H1 (cell line): Measurements from ENCODE around the gene TBX5. TPM values are rescaled to one million over a fixed set of nuclear protein-coding genes. Genes with fewer than 3 reads are reported as not detected.

Experiments
- CTCF ChIA-PET: fragments of 300-600 bp; sonication (Branson Sonifier 250); formaldehyde crosslinking; loops from one replicate; lab custom pipeline; 2021; ENCODE audit not compliant: partially characterized antibody; lab: Charles Lee
- POLR2A ChIA-PET: fragments of 300-600 bp; sonication (Branson Sonifier 250); formaldehyde crosslinking; loops from one replicate; lab custom pipeline; 2021; ENCODE audit warnings: inconsistent platforms; ENCODE audit not compliant: partially characterized antibody; lab: Charles Lee
- DNase-seq, 2 experiments: peaks; one replicate each; pipeline versions ENCODE4 v3.0.0 to v3.0.0-alpha.2; 2010 to 2022; ENCODE audit warnings: low spot score in 2 of 2, low read depth in 1 of 2, mixed read lengths in 1 of 2
- FAIRE-seq: peaks from 2 replicates; lab custom pipeline; 2011; peaks lifted over from hg19 to GRCh38; lab: Jason Lieb, UNC
- H2AFZ ChIP-seq: 2 replicates; pipeline ENCODE4 v1.8.1; 2012; ENCODE audit warnings: low read length, inconsistent platforms
- H2AK5ac ChIP-seq: 2 replicates; pipeline ENCODE4 v1.6.1; 2013; ENCODE audit warnings: low read depth, low read length
- H2BK120ac ChIP-seq: replicated peaks from 2 replicates; pipeline ENCODE3; 2013; ENCODE audit warnings: low read depth, low read length, inconsistent platforms
- H2BK12ac ChIP-seq: 2 replicates; pipeline ENCODE4 v1.6.1; 2013; ENCODE audit warnings: low read depth, low read length
- H2BK15ac ChIP-seq: 2 replicates; pipeline ENCODE4 v1.6.1; 2013; ENCODE audit warnings: low read length
- H2BK20ac ChIP-seq: 2 replicates; pipeline ENCODE4 v1.6.1; 2013; ENCODE audit warnings: low read length
- H2BK5ac ChIP-seq: 2 replicates; pipeline ENCODE4 v1.6.1; 2013; ENCODE audit warnings: low read depth, low read length
- H3K14ac ChIP-seq: 2 replicates; pipeline ENCODE4 v1.6.1; 2013; ENCODE audit warnings: inconsistent platforms; ENCODE audit not compliant: insufficient read length
- H3K18ac ChIP-seq: 2 replicates; pipeline ENCODE4 v1.6.1; 2013; ENCODE audit warnings: low read length; ENCODE audit errors: extremely low read depth
- H3K23ac ChIP-seq: 2 replicates; pipeline ENCODE4 v1.6.1; 2013; ENCODE audit warnings: inconsistent platforms; ENCODE audit not compliant: insufficient read length
- H3K23me2 ChIP-seq: 2 replicates; pipeline ENCODE4 v1.6.1; 2013; ENCODE audit warnings: low read depth, low read length
- H3K27ac ChIP-seq: 2 replicates; pipeline ENCODE4 v1.6.1; 2011; ENCODE audit warnings: low read depth, low read length, inconsistent platforms
- H3K27me3 ChIP-seq, 4 experiments: replicated peaks in 1 of 4; 1 replicate in 1 of 4; 2 replicates in 3 of 4; pipeline versions ENCODE4 v1.6.1 to v1.8.1; 2011 to 2013; ENCODE audit warnings: low read length in 3 of 4, mild to moderate bottlenecking in 3 of 4, inconsistent platforms in 2 of 4, mixed read lengths in 2 of 4, moderate library complexity in 1 of 4; ENCODE audit not compliant: control insufficient read depth in 3 of 4, insufficient read depth in 3 of 4; ENCODE audit errors: extremely low read depth in 1 of 4
- H3K36me3 ChIP-seq, 4 experiments: 2 replicates each; pipeline versions ENCODE4 v1.6.1 to v1.8.1; 2011 to 2013; ENCODE audit warnings: mild to moderate bottlenecking in 4 of 4, low read length in 3 of 4, moderate library complexity in 2 of 4, control low read depth in 1 of 4, inconsistent platforms in 1 of 4; ENCODE audit not compliant: insufficient read depth in 4 of 4, control insufficient read depth in 2 of 4
- H3K4ac ChIP-seq: replicated peaks from 2 replicates; pipeline ENCODE3; 2013; ENCODE audit warnings: low read length, low read depth, mixed read lengths, inconsistent platforms; ENCODE audit not compliant: insufficient read length
- H3K4me1 ChIP-seq, 4 experiments: replicated peaks in 1 of 4; 1 replicate in 1 of 4; 2 replicates in 3 of 4; pipeline versions ENCODE4 v1.6.1 to v1.8.1; 2011 to 2013; ENCODE audit warnings: low read length in 3 of 4, inconsistent platforms in 2 of 4, mixed read lengths in 1 of 4; ENCODE audit not compliant: insufficient read depth in 4 of 4, control insufficient read depth in 3 of 4
- H3K4me2 ChIP-seq, 2 experiments: 2 replicates each; pipeline versions ENCODE4 v1.6.1 to v1.8.1; 2011 to 2013; ENCODE audit warnings: low read depth in 2 of 2, low read length in 2 of 2, control low read depth in 1 of 2, inconsistent platforms in 1 of 2, mild to moderate bottlenecking in 1 of 2; ENCODE audit not compliant: insufficient read depth in 1 of 2
- H3K4me3 ChIP-seq, 4 experiments: fragments of 200-600, 300-600 bp in 1 of 4; sonication (generic), shearing (Covaris generic), sonication (Bioruptor Twin) in 1 of 4; 2 replicates each; pipeline versions ENCODE4 v1.5.1 to v1.8.1; 2011 to 2016; ENCODE audit warnings: low read length in 4 of 4, low read depth in 3 of 4, control low read depth in 2 of 4, inconsistent platforms in 2 of 4, mild to moderate bottlenecking in 2 of 4, mixed read lengths in 1 of 4, moderate library complexity in 1 of 4; ENCODE audit not compliant: insufficient read depth in 2 of 4; ENCODE audit errors: extremely low read depth in 1 of 4
- H3K56ac ChIP-seq: replicated peaks from 2 replicates; pipeline ENCODE3; 2013; ENCODE audit warnings: low read depth, mild to moderate bottlenecking, mixed read lengths, low read length, inconsistent platforms; ENCODE audit not compliant: insufficient read length
- H3K79me1 ChIP-seq: 2 replicates; pipeline ENCODE4 v1.6.1; 2013; ENCODE audit warnings: low read depth, low read length, control low read depth
- H3K79me2 ChIP-seq, 2 experiments: 2 replicates each; pipeline versions ENCODE4 v1.6.1 to v1.8.1; 2012 to 2013; ENCODE audit warnings: low read length in 2 of 2, mild to moderate bottlenecking in 2 of 2, inconsistent platforms in 1 of 2; ENCODE audit not compliant: insufficient read depth in 2 of 2, control insufficient read depth in 1 of 2
- H3K9ac ChIP-seq, 4 experiments: replicated peaks in 1 of 4; 1 replicate in 1 of 4; 2 replicates in 3 of 4; pipeline versions ENCODE4 v1.6.1 to v1.8.1; 2011 to 2013; ENCODE audit warnings: low read depth in 3 of 4, low read length in 3 of 4, control low read depth in 2 of 4, mild to moderate bottlenecking in 2 of 4, moderate library complexity in 2 of 4, inconsistent platforms in 1 of 4; ENCODE audit errors: extremely low read depth in 1 of 4
- H3K9me3 ChIP-seq, 2 experiments: 2 replicates each; pipeline versions ENCODE4 v1.6.1 to v1.8.1; 2012 to 2013; ENCODE audit warnings: mild to moderate bottlenecking in 2 of 2, moderate library complexity in 2 of 2, control low read depth in 1 of 2, inconsistent platforms in 1 of 2, low read depth in 1 of 2, low read length in 1 of 2, mixed read lengths in 1 of 2; ENCODE audit not compliant: insufficient read depth in 2 of 2
- H4K20me1 ChIP-seq, 2 experiments: replicated peaks in 1 of 2; 2 replicates each; pipeline versions ENCODE3 to v1.8.1; 2011 to 2013; ENCODE audit warnings: inconsistent platforms in 2 of 2, low read length in 2 of 2, mild to moderate bottlenecking in 1 of 2; ENCODE audit not compliant: insufficient read depth in 2 of 2, control insufficient read depth in 1 of 2
- H4K5ac ChIP-seq: 2 replicates; pipeline ENCODE4 v1.6.1; 2013; ENCODE audit warnings: low read length, low read depth, mixed read lengths, inconsistent platforms; ENCODE audit not compliant: insufficient read length
- H4K8ac ChIP-seq: 2 replicates; pipeline ENCODE4 v1.8.0; 2013; ENCODE audit warnings: mild to moderate bottlenecking, moderate library complexity, low read length, inconsistent platforms; ENCODE audit not compliant: insufficient read depth; ENCODE audit errors: extremely low read depth
- H4K91ac ChIP-seq: replicated peaks from 2 replicates; pipeline ENCODE3; 2013; ENCODE audit warnings: low read length, mixed read lengths, inconsistent platforms; ENCODE audit not compliant: insufficient read length
- CBX8 ChIP-seq: fragments of 300-800, 300-1000 bp; sonication (generic); IDR thresholded peaks from 2 replicates; pipeline ENCODE4 v1.7.1; 2016; ENCODE audit warnings: low read depth, low read length, borderline replicate concordance
- CTBP2 ChIP-seq: IDR thresholded peaks from 2 replicates; pipeline ENCODE4 v1.7.0; 2011; ENCODE audit warnings: borderline replicate concordance, mild to moderate bottlenecking, moderate library complexity, mixed read lengths, low read length; ENCODE audit not compliant: insufficient read depth, insufficient read length
- EZH2 ChIP-seq: fragments of 200-600 bp; sonication (generic); IDR thresholded peaks from 2 replicates; pipeline ENCODE4 v1.7.1; 2012; ENCODE audit warnings: low read depth, mild to moderate bottlenecking, moderate library complexity, low read length, inconsistent platforms; ENCODE audit not compliant: severe bottlenecking
- RNF2 ChIP-seq: fragments of 200-900, 300-1000 bp; sonication (generic); IDR thresholded peaks from 2 replicates; pipeline ENCODE4 v1.7.1; 2016; ENCODE audit warnings: borderline replicate concordance, low read depth, mild to moderate bottlenecking, antibody characterized with exemption, low read length; ENCODE audit not compliant: poor library complexity, severe bottlenecking; ENCODE audit errors: missing control alignments
- SP1 ChIP-seq: IDR thresholded peaks from 2 replicates; pipeline ENCODE4 v1.6.1; 2011; ENCODE audit warnings: low read depth, low read length
- SP4 ChIP-seq: IDR thresholded peaks from 2 replicates; pipeline ENCODE4 v1.6.1; 2012; ENCODE audit warnings: low read length, inconsistent platforms
- SUZ12 ChIP-seq: fragments of 200-600 bp; sonication (generic); IDR thresholded peaks from 2 replicates; pipeline ENCODE4 v1.6.1; 2012; ENCODE audit warnings: mild to moderate bottlenecking, inconsistent platforms, low read length, moderate library complexity, mixed read lengths
- WGBS, 2 experiments: shearing (Covaris generic) in 1 of 2; methylation state at CpG; one replicate each; pipeline versions ENCODE4 v1.1.6 to v1.1.7; 2013 to 2015; ENCODE audit warnings: low lambda C conversion rate in 2 of 2, mixed read lengths in 2 of 2, inconsistent platforms in 1 of 2, low coverage in 1 of 2, missing lambda C conversion rate in 1 of 2; ENCODE audit not compliant: insufficient replicate concordance in 2 of 2, insufficient coverage in 1 of 2, insufficient read length in 1 of 2; ENCODE audit errors: extremely low coverage in 1 of 2, missing lambda C conversion rate in 1 of 2; 5-methylcytosine and 5-hydroxymethylcytosine counted together
- polyA plus RNA-seq, 7 experiments: library from polyadenylated mRNA; depleted of rRNA in 3 of 7; stranded (reverse) in 5 of 7; unstranded in 2 of 7; fragments of >200 nt in 5 of 7; fragments of 200-250 nt in 2 of 7; gene quantifications; 1 replicate in 5 of 7; 2 replicates in 1 of 7; 4 replicates in 1 of 7; pipeline versions ENCODE4 v1.2.1 to v1.2.3, GENCODE V29; 2011 to 2013; ENCODE audit warnings: missing spikeins in 2 of 7, mixed read lengths in 2 of 7
- total RNA-seq: library from RNA; stranded (reverse); fragmentation: NEBNext Ultra II Directional; extraction: Animal tissue kit (Norgen Biotek cat#: 25700); gene quantifications from 2 replicates; pipeline ENCODE4 v1.2.1, GENCODE V29; 2021

Gene TBX5
- total and polyA plus RNA-seq, 2 of the 8 experiments (the other 6 are each of a cell fraction or from before 2014, with no cell fraction given): 0.05 TPM; not detected in 1

DNA sequence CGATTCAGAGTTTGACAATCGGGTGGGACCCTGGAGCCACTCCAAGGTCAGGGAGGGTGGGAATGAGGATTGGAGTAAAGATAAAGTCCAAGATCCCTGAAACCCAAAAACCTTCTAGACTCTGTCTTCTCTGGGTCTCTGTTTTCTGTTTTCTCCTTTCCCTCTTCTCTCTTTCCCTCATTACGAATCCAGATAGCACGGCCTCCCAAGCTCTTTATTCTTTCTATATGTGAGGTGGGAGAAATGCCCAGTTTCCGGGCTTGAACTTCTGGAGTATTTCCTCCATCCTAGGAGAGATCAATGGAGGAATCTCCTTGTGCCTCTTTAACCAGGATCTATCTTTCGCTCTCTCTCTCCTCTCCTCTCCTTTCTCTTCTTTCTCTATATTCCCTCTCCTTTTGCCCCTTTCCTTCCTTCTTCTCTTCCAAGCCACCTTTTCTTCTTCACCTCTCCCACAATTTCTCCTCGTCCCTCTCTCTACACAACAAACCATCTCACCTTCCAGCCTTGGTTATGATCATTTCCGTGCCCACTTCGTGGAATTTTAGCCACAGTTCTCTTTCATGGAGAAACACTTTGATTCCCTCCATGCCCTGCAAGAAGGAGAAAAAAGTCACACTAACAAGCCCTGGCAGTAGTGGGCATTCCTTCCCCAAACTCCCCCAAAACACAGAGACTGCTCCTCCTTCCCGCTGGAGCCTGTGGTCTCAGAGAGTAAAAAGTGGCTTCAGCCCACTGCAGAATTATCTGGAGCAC, 4.4 kb downstream of the TBX5 start:
- H3K79me1 ChIP-seq: no peaks in the 10 kb centered on the region
- DNase-seq (no peak), FAIRE-seq (no peak)
- H2BK5ac ChIP-seq: no peak overlapping the region
- peaks cover 98 to 100% (median 99%) of the 10 kb centered on the region in 4 experiments for H3K27me3 ChIP-seq
- H3K9me3 ChIP-seq: no peaks in the 10 kb centered on the region; a peak in 1 of 4 replicates
- H3K14ac ChIP-seq: no peak overlapping the region
- ChIA-PET POLR2A (no interaction called here), CTCF (interaction anchor here (1.3 kb wide), 1 partner anchor 7 kb away, joined by 3 read pairs; no protein-coding TSS in a partner anchor)
- H3K4me2 ChIP-seq: peak overlapping the region in 1 of 2 experiments; percentile 48; a peak in 1 of 4 replicates
- no peak overlapping the region for H3K23ac ChIP-seq
- no peak overlapping the region for H2BK20ac ChIP-seq
- TF ChIP-seq EZH2 (peak; percentile 32), CBX8 (peak; percentile 58; the same call in 1 of the 2 replicates), SP4 (no peak), SUZ12 (peak; percentile 66; the same call in 1 of the 2 replicates), SP1 (no peak), RNF2 (peak; percentile 98), CTBP2 (no peak)
- H2AK5ac ChIP-seq: 0 out of 2 replicates have a peak overlapping the region, but pooled peaks have one; percentile 20
- H4K8ac ChIP-seq: no peak overlapping the region
- H3K4me1 ChIP-seq: peaks cover 8 to 51% (median 24%) of the 10 kb centered on the region in 4 experiments; a peak in 6 of 7 replicates
- H3K4me3 ChIP-seq: peak overlapping the region in 1 of 4 experiments; percentile 40; a peak in 1 of 8 replicates
- no peaks in the 10 kb centered on the region for H3K79me2 ChIP-seq
- H3K56ac ChIP-seq: no peak overlapping the region
- H3K23me2 ChIP-seq: no peaks in the 10 kb centered on the region
- H3K9ac ChIP-seq: no peak overlapping the region
- no peak overlapping the region for H3K27ac ChIP-seq
- H4K20me1 ChIP-seq: peaks cover 10 to 33% of the 10 kb centered on the region in 2 experiments
- no peak overlapping the region; the same call in 1 of the 2 replicates for H2BK12ac ChIP-seq
- 19 to 100% methylated on average over 1 to 10 of the region's 10 CpGs for WGBS, 2 experiments
- no peaks in the 10 kb centered on the region; a peak in 1 of 8 replicates for H3K36me3 ChIP-seq
- no peak overlapping the region for H3K4ac ChIP-seq
- H3K18ac ChIP-seq: no peak overlapping the region
- no peak overlapping the region for H2BK120ac ChIP-seq
- H4K5ac ChIP-seq: no peak overlapping the region
- no peak overlapping the region for H2AFZ ChIP-seq
- H2BK15ac ChIP-seq: no peak overlapping the region
- no peak overlapping the region for H4K91ac ChIP-seq
